ENCODE results near the gene DCTN3.

Gene DCTN3

GRCh38 chr9:34620061-34620994 lies at the start of gene DCTN3:
Gene DCTN3 (minus strand): TSS chr9:34620495. CDS start chr9:34620464, 31 bp downstream.
- peak; percentile 84 for DNase-seq

- peak; percentile 81 for DNase-seq
Observed at GRCh38 chr9:34665381-34666250, 45.3 kb upstream of the DCTN3 start.

GRCh38 chr9:34665067-34665380 lies 44.7 kb upstream of the DCTN3 start:
- no peak for DNase-seq

- DNase-seq, result peak; percentile 68
Observed at GRCh38 chr9:34664281-34665066, 44.2 kb upstream of the DCTN3 start.

GRCh38 chr9:34663303-34663605 lies 43.0 kb upstream of the DCTN3 start:
- no peak for DNase-seq

GRCh38 chr9:34662526-34663302 lies 42.4 kb upstream of the DCTN3 start, which contains the start of gene CCL27:
Gene CCL27 (minus strand): TSS chr9:34662657. CDS start chr9:34662633, 24 bp downstream.
- no peak for DNase-seq

GRCh38 chr9:34659592-34660253 lies 39.4 kb upstream of the DCTN3 start:
- DNase-seq, result no peak

GRCh38 chr9:34658461-34658860 lies 38.2 kb upstream of the DCTN3 start:
- DNase-seq, result no peak

- DNase-seq, result no peak
Observed at GRCh38 chr9:34656992-34657391, 36.7 kb upstream of the DCTN3 start.

- no peak for DNase-seq
Observed at GRCh38 chr9:34655394-34655793, 35.1 kb upstream of the DCTN3 start.

- no peak for DNase-seq
Observed at GRCh38 chr9:34654323-34655051, 34.2 kb upstream of the DCTN3 start.

GRCh38 chr9:34653151-34654072 lies 33.1 kb upstream of the DCTN3 start:
- DNase-seq, result no peak

- no peak for DNase-seq
Observed at GRCh38 chr9:34652602-34653000, 32.3 kb upstream of the DCTN3 start.

GRCh38 chr9:34651876-34652601 lies 31.7 kb upstream of the DCTN3 start, which contains the start of gene IL11RA:
Gene IL11RA (plus strand): TSS chr9:34652185. CDS start chr9:34655218, 3,033 bp downstream.
- peak; percentile 48 for DNase-seq

- no peak for DNase-seq
Observed at GRCh38 chr9:34651321-34651720, 31.0 kb upstream of the DCTN3 start.

GRCh38 chr9:34650816-34651215 lies 30.5 kb upstream of the DCTN3 start:
- no peak for DNase-seq

- DNase-seq, result no peak
Observed at GRCh38 chr9:34648673-34649072, 28.4 kb upstream of the DCTN3 start.

- no peak for DNase-seq
Observed at GRCh38 chr9:34647651-34648050, 27.4 kb upstream of the DCTN3 start.

- DNase-seq, result no peak
Observed at GRCh38 chr9:34647084-34647403, 26.7 kb upstream of the DCTN3 start.

Measured in activated CD4-positive, CD25-positive, alpha-beta regulatory T cell treated with anti-CD3 and anti-CD28 coated beads, Interleukin-2, amount 50 U/mL, for 72 hours (primary cell).